RWPE2 (cell line): ENCODE results near the gene CAMK1D.

Experiments used
- ATAC-seq: fragments of 200-7000 bp; cut with Tn5 transposase; 3 replicates; pipeline ENCODE4 v1.9.1; 2021; ENCODE audit warnings: low read depth
- DNase-seq: peaks from one replicate; pipeline ENCODE4 v3.0.0-alpha.2; 2020; ENCODE audit warnings: low spot score
- H3K27ac ChIP-seq: fragments of 450-650 bp; 2 replicates; pipeline ENCODE4 v1.5.1; 2017; ENCODE audit warnings: mild to moderate bottlenecking; ENCODE audit not compliant: poor library complexity, severe bottlenecking
- H3K27me3 ChIP-seq: fragments of 250-450 bp; sonication (Bioruptor Pico); 2 replicates; pipeline ENCODE4 v1.5.1; 2021; ENCODE audit warnings: mild to moderate bottlenecking, moderate library complexity; ENCODE audit not compliant: insufficient read depth, poor library complexity, severe bottlenecking
- H3K36me3 ChIP-seq: fragments of 250-450 bp; sonication (Bioruptor Pico); 2 replicates; pipeline ENCODE4 v1.5.1; 2020; ENCODE audit warnings: low read depth, mild to moderate bottlenecking, moderate library complexity
- H3K4me1 ChIP-seq: fragments of 250-450 bp; sonication (Bioruptor Pico); 2 replicates; pipeline ENCODE4 v1.5.1; 2021; ENCODE audit warnings: mild to moderate bottlenecking, moderate library complexity; ENCODE audit not compliant: insufficient read depth, poor library complexity, severe bottlenecking
- H3K4me3 ChIP-seq: fragments of 250-450 bp; sonication (Bioruptor Pico); 2 replicates; pipeline ENCODE4 v1.5.1; 2021; ENCODE audit warnings: mild to moderate bottlenecking, moderate library complexity; ENCODE audit not compliant: severe bottlenecking
- H3K9me3 ChIP-seq: fragments of 250-450 bp; sonication (Bioruptor Pico); 2 replicates; pipeline ENCODE4 v1.5.1; 2021; ENCODE audit warnings: mild to moderate bottlenecking, moderate library complexity; ENCODE audit not compliant: severe bottlenecking
- CTCF ChIP-seq: fragments of 450-650 bp; IDR thresholded peaks from one replicate; pipeline ENCODE4 v1.5.1; 2017; ENCODE audit warnings: mild to moderate bottlenecking, moderate library complexity; ENCODE audit not compliant: poor library complexity, severe bottlenecking

Gene CAMK1D

GRCh38 chr10:12704488-12704887 is 355.1 kb downstream of the CAMK1D start:
- TF ChIP-seq CTCF, result no peak
- 0 out of 3 replicates have a peak, but pooled peaks have one; percentile 3 for ATAC-seq
- Histone ChIP-seq H3K27ac (peak overlapping the region; percentile 85), H3K4me1 (peaks cover 87% of the 10 kb centered on the region), H3K27me3 (no peaks in the 10 kb centered on the region), H3K4me3 (no peak overlapping the region), H3K9me3 (no peaks in the 10 kb centered on the region), H3K36me3 (no peaks in the 10 kb centered on the region)
- DNase-seq, result no peak

DNA sequence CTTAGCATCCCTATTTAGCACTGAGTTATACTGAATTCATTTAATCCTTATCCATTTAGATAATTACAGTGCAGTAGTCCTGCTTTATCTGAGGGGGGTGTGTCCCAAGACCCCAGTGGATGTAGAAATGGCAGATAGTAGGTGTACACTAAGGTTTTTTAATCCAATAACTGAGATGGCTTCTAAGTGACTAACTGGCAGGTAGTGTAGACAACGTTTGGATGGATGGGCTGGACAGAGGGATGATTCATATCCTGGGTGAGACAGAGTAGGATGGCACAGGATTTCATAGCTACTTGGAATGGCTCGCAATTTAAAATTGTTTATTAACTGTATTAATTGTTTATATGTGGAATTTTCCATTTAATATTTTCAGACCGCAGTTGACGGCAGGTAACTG is 356.6 kb downstream of the CAMK1D start:
- DNase-seq, result no peak
- peak overlapping the region; percentile 85 for H3K27ac ChIP-seq
- no peaks in the 10 kb centered on the region for H3K9me3 ChIP-seq
- H3K4me1 ChIP-seq, result peaks cover 89% of the 10 kb centered on the region
- no peak for TF ChIP-seq CTCF
- ATAC-seq, result peak; percentile 48
- H3K36me3 ChIP-seq, result no peaks in the 10 kb centered on the region
- H3K27me3 ChIP-seq, result no peaks in the 10 kb centered on the region
- H3K4me3 ChIP-seq, result no peak overlapping the region

DNA sequence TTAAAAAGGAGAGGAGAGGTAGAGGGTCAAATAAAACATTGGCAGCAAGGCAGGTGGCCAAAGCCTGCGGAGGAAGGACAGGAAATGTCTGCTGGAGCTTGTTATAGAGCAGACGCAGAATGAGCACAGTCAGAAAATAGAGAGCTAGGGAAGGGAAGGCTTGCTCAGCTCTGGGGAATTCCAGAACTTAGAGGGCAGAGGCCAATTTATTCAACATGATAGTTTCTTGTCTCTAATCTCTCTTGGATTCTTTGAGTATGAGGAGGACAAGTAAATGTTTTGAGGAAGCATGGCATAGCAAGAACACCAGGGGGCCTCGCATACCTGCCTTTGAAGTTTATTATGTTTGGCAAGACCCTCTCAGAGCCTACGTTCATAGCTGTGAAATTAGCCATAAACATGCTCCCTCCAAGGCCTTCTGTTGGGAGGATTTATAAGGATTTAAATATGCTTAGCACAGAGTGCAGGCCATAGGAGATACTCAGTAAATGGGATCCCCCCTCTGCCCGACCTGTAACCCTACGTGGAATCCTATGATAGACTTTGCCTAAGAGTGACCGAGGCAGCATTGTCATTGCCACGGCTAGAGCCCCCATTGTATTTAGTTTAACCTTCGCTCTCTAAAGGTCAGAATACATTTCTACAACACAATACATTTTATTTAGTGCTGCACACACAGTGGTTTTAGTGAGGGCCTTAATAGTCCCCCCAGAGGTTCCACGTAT is 358.3 kb downstream of the CAMK1D start:
- DNase-seq, result no peak
- Histone ChIP-seq H3K9me3 (no peaks in the 10 kb centered on the region), H3K27me3 (no peaks in the 10 kb centered on the region), H3K4me3 (no peak overlapping the region), H3K4me1 (peaks cover 79% of the 10 kb centered on the region), H3K27ac (peak overlapping the region; percentile 85), H3K36me3 (no peaks in the 10 kb centered on the region)
- peak; percentile 62 for ATAC-seq
- peak; percentile 70 for TF ChIP-seq CTCF

DNA sequence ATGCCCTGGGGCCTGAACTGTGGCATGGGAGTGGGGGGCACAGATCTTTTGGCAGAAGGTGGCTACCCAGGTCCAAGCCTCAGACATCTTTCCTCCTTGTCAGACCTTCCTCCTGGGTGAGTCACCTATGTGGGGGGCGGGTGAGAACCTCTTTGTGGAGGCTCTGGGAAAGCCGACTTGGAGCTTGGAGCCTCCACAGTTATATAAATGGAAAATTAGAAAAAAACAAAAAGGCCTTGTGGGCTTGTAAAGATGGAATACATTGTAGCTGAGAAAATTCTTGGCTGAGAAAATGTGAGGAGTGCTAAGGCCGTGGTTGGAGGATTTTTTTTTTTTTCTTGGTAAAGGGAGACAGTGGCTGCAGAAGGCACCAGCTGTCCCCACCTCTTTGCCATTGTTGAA is 359.7 kb downstream of the CAMK1D start:
- no peak for TF ChIP-seq CTCF
- no peaks in the 10 kb centered on the region for H3K9me3 ChIP-seq
- peak overlapping the region; percentile 85 for H3K27ac ChIP-seq
- DNase-seq (no peak), ATAC-seq (no peak)
- H3K4me3 ChIP-seq, result no peak overlapping the region
- H3K27me3 ChIP-seq, result no peaks in the 10 kb centered on the region
- H3K36me3 ChIP-seq, result no peaks in the 10 kb centered on the region
- peaks cover 67% of the 10 kb centered on the region for H3K4me1 ChIP-seq

DNA sequence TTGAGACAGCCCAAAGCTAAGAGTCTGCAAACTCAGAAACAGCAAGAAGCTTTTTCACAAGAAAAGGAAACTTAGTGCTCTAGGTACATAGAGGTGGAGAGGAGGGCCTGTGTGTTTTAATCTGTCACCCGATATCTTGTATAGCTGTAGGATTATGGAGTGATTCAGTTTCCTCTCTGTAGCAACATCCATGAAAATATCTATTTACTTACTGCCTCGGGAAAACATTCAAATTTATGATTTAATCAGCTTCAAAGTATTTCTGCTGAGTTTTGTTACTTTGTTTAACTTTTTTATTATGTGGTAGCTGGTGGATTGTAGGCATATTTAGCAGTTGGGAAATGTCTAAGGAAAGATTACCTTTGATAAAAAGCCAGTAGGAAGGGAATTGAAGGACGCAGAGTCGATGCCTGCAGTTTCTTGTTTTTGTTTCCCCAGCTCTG is 360.2 kb downstream of the CAMK1D start:
- H3K27me3 ChIP-seq, result no peaks in the 10 kb centered on the region
- peak overlapping the region; percentile 85 for H3K27ac ChIP-seq
- ATAC-seq, result peak; percentile 83
- no peak for DNase-seq
- no peak overlapping the region for H3K4me3 ChIP-seq
- no peak for TF ChIP-seq CTCF
- no peaks in the 10 kb centered on the region for H3K36me3 ChIP-seq
- peaks cover 62% of the 10 kb centered on the region for H3K4me1 ChIP-seq
- no peaks in the 10 kb centered on the region for H3K9me3 ChIP-seq
